ENCODE results near the gene RIMS1. TPM values are rescaled to one million over a fixed set of nuclear protein-coding genes. Genes with fewer than 3 reads are reported as not detected.

RIMS1 gene
- total RNA-seq, 3 donors from 2014 or later (not counting 1 experiment from before 2014, with no cell fraction given), result not detected

DNA sequence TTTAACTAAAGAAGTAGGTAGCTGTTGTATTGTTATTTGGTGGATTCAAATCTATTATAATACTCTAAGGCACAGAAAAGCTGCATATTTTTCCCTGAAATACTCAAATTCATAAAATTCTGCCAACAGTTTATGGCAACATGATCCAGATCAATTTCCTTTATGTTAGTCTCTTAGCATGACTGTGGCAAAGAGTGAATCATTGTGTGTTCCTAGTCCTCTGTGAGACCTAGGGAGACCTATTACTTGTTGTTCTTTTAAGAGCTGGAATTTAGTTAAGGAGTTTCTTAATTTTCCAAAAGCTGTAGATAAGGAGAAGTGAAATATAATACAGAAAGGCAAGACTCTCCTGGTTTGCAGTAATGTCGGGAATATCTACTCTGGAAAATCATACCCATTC, 149.6 kb downstream of the RIMS1 start:
- H3K9me3 Mint-ChIP-seq, result peaks cover 0 to 3% of the 10 kb centered on the region in 2 donors
- H3K27me3 ChIP-seq (ENCODE audit: control insufficient read depth, insufficient read depth, low read length), result no peaks in the 10 kb centered on the region

DNA sequence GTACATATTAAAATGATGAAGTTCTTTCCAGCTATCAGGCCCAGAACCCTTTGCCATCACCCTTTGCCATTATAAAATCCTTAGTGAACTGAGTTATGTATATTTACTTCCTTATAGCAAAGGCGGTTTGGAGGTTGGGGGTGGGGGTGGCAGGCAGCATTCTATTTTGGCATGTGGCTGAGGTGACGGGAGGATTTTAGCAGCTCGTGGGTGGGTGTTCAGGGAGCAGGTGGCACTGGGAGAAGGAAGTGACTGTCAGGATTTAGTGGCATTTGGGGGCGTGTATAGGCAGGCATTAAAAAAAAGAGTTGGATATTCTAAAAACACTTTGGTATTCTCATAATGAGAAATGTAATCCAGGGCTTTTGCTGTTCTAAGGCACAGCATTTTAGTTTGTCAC, 150.7 kb downstream of the RIMS1 start:
- intact Hi-C loops (cut with micrococcal nuclease), result no loop called here
- H3K9me3 Mint-ChIP-seq, result peaks cover 0 to under 1% of the 10 kb centered on the region in 2 donors
- Histone ChIP-seq H3K27me3 (ENCODE audit: control insufficient read depth, insufficient read depth, low read length) (no peaks in the 10 kb centered on the region), H3K4me1 (ENCODE audit: control insufficient read depth, insufficient read depth, low read length) (no peaks in the 10 kb centered on the region), H3K9me3 (ENCODE audit: control insufficient read depth, insufficient read depth, low read length) (no peaks in the 10 kb centered on the region), H3K4me3 (ENCODE audit: low read length) (no peak overlapping the region), H3K36me3 (ENCODE audit: control insufficient read depth, insufficient read depth, low read length) (no peaks in the 10 kb centered on the region), H3K27ac (ENCODE audit: low read length) (no peak overlapping the region)
- no peak for DNase-seq
- no peaks in the 10 kb centered on the region for H3K27me3 Mint-ChIP-seq (ENCODE audit: low read depth in 2 of 2)
- TF ChIP-seq, protein P1, sequence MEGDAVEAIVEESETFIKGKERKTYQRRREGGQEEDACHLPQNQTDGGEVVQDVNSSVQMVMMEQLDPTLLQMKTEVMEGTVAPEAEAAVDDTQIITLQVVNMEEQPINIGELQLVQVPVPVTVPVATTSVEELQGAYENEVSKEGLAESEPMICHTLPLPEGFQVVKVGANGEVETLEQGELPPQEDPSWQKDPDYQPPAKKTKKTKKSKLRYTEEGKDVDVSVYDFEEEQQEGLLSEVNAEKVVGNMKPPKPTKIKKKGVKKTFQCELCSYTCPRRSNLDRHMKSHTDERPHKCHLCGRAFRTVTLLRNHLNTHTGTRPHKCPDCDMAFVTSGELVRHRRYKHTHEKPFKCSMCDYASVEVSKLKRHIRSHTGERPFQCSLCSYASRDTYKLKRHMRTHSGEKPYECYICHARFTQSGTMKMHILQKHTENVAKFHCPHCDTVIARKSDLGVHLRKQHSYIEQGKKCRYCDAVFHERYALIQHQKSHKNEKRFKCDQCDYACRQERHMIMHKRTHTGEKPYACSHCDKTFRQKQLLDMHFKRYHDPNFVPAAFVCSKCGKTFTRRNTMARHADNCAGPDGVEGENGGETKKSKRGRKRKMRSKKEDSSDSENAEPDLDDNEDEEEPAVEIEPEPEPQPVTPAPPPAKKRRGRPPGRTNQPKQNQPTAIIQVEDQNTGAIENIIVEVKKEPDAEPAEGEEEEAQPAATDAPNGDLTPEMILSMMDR (IDR thresholded peaks at IDR 0.05), result no peak
- H3K4me1 Mint-ChIP-seq, result no peaks in the 10 kb centered on the region
- H3K27ac Mint-ChIP-seq, result no peak overlapping the region
- WGBS (ENCODE audit: insufficient coverage), result 26% methylated on average over 4 of the region's 4 CpGs
- no peak for ATAC-seq
- no peak overlapping the region for H3K4me3 Mint-ChIP-seq
- no peaks in the 10 kb centered on the region for H3K36me3 Mint-ChIP-seq

More for the DNA sequence above, 149.6 kb downstream of the RIMS1 start:
- H3K27ac ChIP-seq (ENCODE audit: low read length), result no peak overlapping the region
- no peaks in the 10 kb centered on the region for H3K27me3 Mint-ChIP-seq (ENCODE audit: low read depth in 2 of 2)
- no peaks in the 10 kb centered on the region for H3K4me1 Mint-ChIP-seq
- ATAC-seq, result no peak
- H3K9me3 ChIP-seq (ENCODE audit: control insufficient read depth, insufficient read depth, low read length), result no peaks in the 10 kb centered on the region
- intact Hi-C loops (cut with micrococcal nuclease), result no loop called here
- H3K4me3 Mint-ChIP-seq, result no peak overlapping the region
- 100% methylated on average over 1 of the region's 1 CpG for WGBS (ENCODE audit: insufficient coverage)
- no peaks in the 10 kb centered on the region for H3K36me3 ChIP-seq (ENCODE audit: control insufficient read depth, insufficient read depth, low read length)
- DNase-seq, result no peak
- H3K36me3 Mint-ChIP-seq, result no peaks in the 10 kb centered on the region
- TF ChIP-seq, protein P1 (IDR thresholded peaks at IDR 0.05), result no peak
- no peak overlapping the region for H3K4me3 ChIP-seq (ENCODE audit: low read length)
- no peaks in the 10 kb centered on the region for H3K4me1 ChIP-seq (ENCODE audit: control insufficient read depth, insufficient read depth, low read length)
- H3K27ac Mint-ChIP-seq, result no peak overlapping the region

DNA sequence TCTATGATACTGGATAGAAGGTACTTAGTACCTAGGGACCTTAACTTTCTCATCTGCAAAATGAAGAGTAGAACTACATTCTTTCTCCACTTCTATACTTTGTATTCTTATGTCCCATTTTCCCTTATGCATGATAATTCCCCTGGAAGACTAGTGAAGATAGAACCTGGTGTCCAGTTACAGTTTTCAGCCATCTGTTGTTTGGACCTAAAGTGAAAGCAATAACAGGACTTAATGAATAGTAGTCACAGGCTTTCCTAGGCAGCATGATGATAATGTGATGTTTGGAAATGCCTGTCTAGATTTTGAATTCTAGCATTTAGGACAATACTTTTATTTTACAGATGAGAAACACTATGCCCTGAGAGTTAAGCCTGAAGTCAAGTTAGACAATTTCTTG, 153.8 kb downstream of the RIMS1 start:
- H3K4me1 ChIP-seq (ENCODE audit: control insufficient read depth, insufficient read depth, low read length), result no peaks in the 10 kb centered on the region
- no peak for DNase-seq
- no peak overlapping the region for H3K4me3 Mint-ChIP-seq
- H3K36me3 Mint-ChIP-seq, result no peaks in the 10 kb centered on the region
- intact Hi-C loops (cut with micrococcal nuclease), result no loop called here
- H3K27ac ChIP-seq (ENCODE audit: low read length), result no peak overlapping the region
- ATAC-seq, result no peak
- H3K9me3 Mint-ChIP-seq, result no peaks in the 10 kb centered on the region
- H3K27me3 ChIP-seq (ENCODE audit: control insufficient read depth, insufficient read depth, low read length), result no peaks in the 10 kb centered on the region
- H3K4me3 ChIP-seq (ENCODE audit: low read length), result no peak overlapping the region
- no peaks in the 10 kb centered on the region for H3K9me3 ChIP-seq (ENCODE audit: control insufficient read depth, insufficient read depth, low read length)
- no peaks in the 10 kb centered on the region for H3K36me3 ChIP-seq (ENCODE audit: control insufficient read depth, insufficient read depth, low read length)
- H3K27me3 Mint-ChIP-seq (ENCODE audit: low read depth in 2 of 2), result no peaks in the 10 kb centered on the region
- H3K4me1 Mint-ChIP-seq, result no peaks in the 10 kb centered on the region
- no peak overlapping the region for H3K27ac Mint-ChIP-seq
- TF ChIP-seq, protein P1 (IDR thresholded peaks at IDR 0.05), result no peak

DNA sequence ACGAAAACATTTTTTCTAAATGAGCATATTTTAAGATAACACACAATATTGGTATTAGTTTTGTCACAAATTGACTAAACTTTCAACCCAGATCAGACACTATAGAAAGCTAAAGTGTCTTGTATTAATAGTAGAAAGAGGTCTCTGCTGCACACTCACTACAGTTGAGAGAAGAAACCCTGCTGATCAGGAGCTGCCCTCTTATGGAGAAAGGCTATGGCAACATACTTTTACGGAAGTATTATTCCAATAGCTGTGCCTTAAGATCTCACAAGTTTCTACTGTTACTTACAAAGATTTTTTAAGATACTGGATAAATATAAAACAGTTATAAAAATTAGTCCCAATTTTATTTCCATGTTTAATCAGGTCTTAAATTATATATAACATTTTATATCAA, 155.7 kb downstream of the RIMS1 start:
- no peaks in the 10 kb centered on the region for H3K4me1 ChIP-seq (ENCODE audit: control insufficient read depth, insufficient read depth, low read length)
- H3K27me3 Mint-ChIP-seq (ENCODE audit: low read depth in 2 of 2), result no peaks in the 10 kb centered on the region
- no peak for ATAC-seq
- intact Hi-C loops (cut with micrococcal nuclease), result no loop called here
- no peaks in the 10 kb centered on the region for H3K27me3 ChIP-seq (ENCODE audit: control insufficient read depth, insufficient read depth, low read length)
- 83% methylated on average over 1 of the region's 2 CpGs for WGBS (ENCODE audit: insufficient coverage)
- no peaks in the 10 kb centered on the region for H3K4me1 Mint-ChIP-seq
- DNase-seq, result no peak
- no peaks in the 10 kb centered on the region for H3K9me3 ChIP-seq (ENCODE audit: control insufficient read depth, insufficient read depth, low read length)
- H3K27ac Mint-ChIP-seq, result no peak overlapping the region
- no peaks in the 10 kb centered on the region for H3K9me3 Mint-ChIP-seq
- H3K4me3 ChIP-seq (ENCODE audit: low read length), result no peak overlapping the region
- no peak overlapping the region for H3K27ac ChIP-seq (ENCODE audit: low read length)
- no peak overlapping the region for H3K4me3 Mint-ChIP-seq
- no peaks in the 10 kb centered on the region for H3K36me3 Mint-ChIP-seq
- H3K36me3 ChIP-seq (ENCODE audit: control insufficient read depth, insufficient read depth, low read length), result no peaks in the 10 kb centered on the region
- TF ChIP-seq, protein P1 (IDR thresholded peaks at IDR 0.05), result no peak
